NCI-H748 (cell line): ENCODE measurements around the gene RNF123.
A peak's percentile ranks its signal among the peaks of the same experiment; 100 is the strongest.

Experiments
- DNase-seq: peaks from one replicate; lab custom pipeline; 2025; ENCODE audit not compliant: unreplicated experiment; lab: John Stamatoyannopoulos, UW

Gene RNF123

GRCh38 chr3:49717211-49717958 lies 28.0 kb downstream of the RNF123 start:
- no peak for DNase-seq

- DNase-seq, result peak; percentile 79
These were observed 28.9 kb downstream of the RNF123 start for GRCh38 chr3:49717959-49718857.

- peak; percentile 75 for DNase-seq
These were observed 29.5 kb downstream of the RNF123 start for GRCh38 chr3:49718858-49719213.

- peak; percentile 94 for DNase-seq
These were observed 30.0 kb downstream of the RNF123 start, which contains the start of gene AMIGO3 for GRCh38 chr3:49719214-49719884. AMIGO3 (minus strand) TSS chr3:49719684; CDS start chr3:49719465, 219 bp downstream.

- no peak for DNase-seq
These were observed 31.7 kb downstream of the RNF123 start for GRCh38 chr3:49720855-49721595.

- DNase-seq, result no peak
These were observed 32.2 kb downstream of the RNF123 start for GRCh38 chr3:49721596-49721895.

- DNase-seq, result no peak
These were observed 32.8 kb downstream of the RNF123 start for GRCh38 chr3:49721896-49722781.

GRCh38 chr3:49722896-49723295 lies 33.5 kb downstream of the RNF123 start:
- no peak for DNase-seq

- peak; percentile 55 for DNase-seq
These were observed 33.9 kb downstream of the RNF123 start for GRCh38 chr3:49723296-49723627.

GRCh38 chr3:49723628-49724551 lies 34.5 kb downstream of the RNF123 start, which contains the start of gene GMPPB:
GMPPB (minus strand) TSS chr3:49723951; CDS start chr3:49723726, 225 bp downstream.
- peak; percentile 96 for DNase-seq

GRCh38 chr3:49724586-49724985 lies 35.2 kb downstream of the RNF123 start:
- peak; percentile 26 for DNase-seq

GRCh38 chr3:49725906-49726681 lies 36.7 kb downstream of the RNF123 start:
- no peak for DNase-seq

GRCh38 chr3:49727154-49727923 lies 38.0 kb downstream of the RNF123 start:
- no peak for DNase-seq

- DNase-seq, result no peak
These were observed 38.6 kb downstream of the RNF123 start for GRCh38 chr3:49727924-49728361.

GRCh38 chr3:49729966-49730609 lies 40.7 kb downstream of the RNF123 start:
- DNase-seq, result no peak

GRCh38 chr3:49732597-49732996 lies 43.2 kb downstream of the RNF123 start:
- DNase-seq, result no peak

- no peak for DNase-seq
These were observed 44.2 kb downstream of the RNF123 start for GRCh38 chr3:49733551-49733950.
